ENCODE results near the gene NPTX2.

DNA sequence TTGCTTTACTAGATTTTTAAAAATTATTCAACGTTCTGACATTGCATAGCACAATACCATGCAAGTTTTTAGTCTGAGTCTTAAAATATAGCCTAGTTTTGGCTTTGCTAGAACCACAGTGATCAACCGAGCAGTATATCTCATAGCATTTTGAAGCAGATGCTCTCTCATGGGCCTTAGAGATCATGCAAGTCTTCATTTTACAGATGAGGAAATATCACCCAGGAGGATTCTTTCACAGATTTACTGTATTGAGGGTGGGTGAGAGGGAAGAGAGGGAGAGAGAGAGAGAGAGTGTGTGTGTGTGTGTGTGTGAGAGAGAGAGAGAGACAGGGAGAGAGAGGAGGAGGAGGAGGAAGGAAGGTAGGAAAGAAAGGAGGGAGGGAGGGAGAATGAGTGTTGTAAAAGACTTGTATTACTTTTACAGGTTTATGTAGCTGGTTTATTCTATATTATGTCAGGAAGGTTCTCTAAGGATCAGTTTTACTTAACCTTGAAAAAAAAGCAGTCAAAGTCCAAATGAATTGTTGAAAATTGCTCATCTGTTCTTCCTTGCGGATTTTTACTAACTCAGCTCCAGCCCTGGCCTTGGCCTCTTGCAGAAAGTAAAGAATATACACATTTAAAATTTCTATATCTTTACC, 14.2 kb upstream of the NPTX2 start:
- TF ChIP-seq CTCF (IDR thresholded peaks at IDR 0.05 in 2 of 3, conservative IDR thresholded peaks at IDR 0.05 in 1 of 3; ENCODE audit: borderline replicate concordance in 1 of 3, insufficient read depth in 1 of 3, low read depth in 2 of 3, low read length in 2 of 3) (no peak), ZNF274 (IDR thresholded peaks at IDR 0.05; ENCODE audit: low read depth, low read length) (no peak), POLR2AphosphoS5 (IDR thresholded peaks at IDR 0.05; ENCODE audit: low read depth, low read length) (no peak), RAD21 (IDR thresholded peaks at IDR 0.05; ENCODE audit: low read depth) (no peak), POLR2A (IDR thresholded peaks at IDR 0.05; ENCODE audit: borderline replicate concordance, extremely low read depth, insufficient read depth, insufficient read length) (no peak), EGR1 (IDR thresholded peaks at IDR 0.05; ENCODE audit: low read depth) (no peak), YY1 (IDR thresholded peaks at IDR 0.05; ENCODE audit: extremely low read depth, insufficient replicate concordance, low read depth, low read length) (no peak), EZH2 (IDR thresholded peaks at IDR 0.05) (no peak), FOSL1 (IDR thresholded peaks at IDR 0.05; ENCODE audit: low read depth) (no peak), CBX3 (IDR thresholded peaks at IDR 0.05; ENCODE audit: low read depth) (no peak), SIN3A (IDR thresholded peaks at IDR 0.05; ENCODE audit: low read depth) (no peak)
- TF ChIP-seq, protein P1, sequence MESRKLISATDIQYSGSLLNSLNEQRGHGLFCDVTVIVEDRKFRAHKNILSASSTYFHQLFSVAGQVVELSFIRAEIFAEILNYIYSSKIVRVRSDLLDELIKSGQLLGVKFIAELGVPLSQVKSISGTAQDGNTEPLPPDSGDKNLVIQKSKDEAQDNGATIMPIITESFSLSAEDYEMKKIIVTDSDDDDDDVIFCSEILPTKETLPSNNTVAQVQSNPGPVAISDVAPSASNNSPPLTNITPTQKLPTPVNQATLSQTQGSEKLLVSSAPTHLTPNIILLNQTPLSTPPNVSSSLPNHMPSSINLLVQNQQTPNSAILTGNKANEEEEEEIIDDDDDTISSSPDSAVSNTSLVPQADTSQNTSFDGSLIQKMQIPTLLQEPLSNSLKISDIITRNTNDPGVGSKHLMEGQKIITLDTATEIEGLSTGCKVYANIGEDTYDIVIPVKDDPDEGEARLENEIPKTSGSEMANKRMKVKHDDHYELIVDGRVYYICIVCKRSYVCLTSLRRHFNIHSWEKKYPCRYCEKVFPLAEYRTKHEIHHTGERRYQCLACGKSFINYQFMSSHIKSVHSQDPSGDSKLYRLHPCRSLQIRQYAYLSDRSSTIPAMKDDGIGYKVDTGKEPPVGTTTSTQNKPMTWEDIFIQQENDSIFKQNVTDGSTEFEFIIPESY (IDR thresholded peaks at IDR 0.05; ENCODE audit: extremely low read depth, insufficient replicate concordance, low read length), result no peak

All from HCT116 (cell line).